H1 (cell line): ENCODE results near the gene SYNDIG1. TPM values are rescaled to one million over a fixed set of nuclear protein-coding genes. Genes with fewer than 3 reads are reported as not detected.

Experiments used
- CTCF ChIA-PET: fragments of 300-600 bp; sonication (Branson Sonifier 250); formaldehyde crosslinking; loops from one replicate; lab custom pipeline; 2021; ENCODE audit not compliant: partially characterized antibody; lab: Charles Lee
- POLR2A ChIA-PET: fragments of 300-600 bp; sonication (Branson Sonifier 250); formaldehyde crosslinking; loops from one replicate; lab custom pipeline; 2021; ENCODE audit warnings: inconsistent platforms; ENCODE audit not compliant: partially characterized antibody; lab: Charles Lee
- DNase-seq, 2 experiments: peaks; one replicate each; pipeline versions ENCODE4 v3.0.0 to v3.0.0-alpha.2; 2010 to 2022; ENCODE audit warnings: low spot score in 2 of 2, low read depth in 1 of 2, mixed read lengths in 1 of 2
- FAIRE-seq: peaks from 2 replicates; lab custom pipeline; 2011; peaks lifted over from hg19 to GRCh38; lab: Jason Lieb, UNC
- H2AFZ ChIP-seq: 2 replicates; pipeline ENCODE4 v1.8.1; 2012; ENCODE audit warnings: low read length, inconsistent platforms
- H2AK5ac ChIP-seq: 2 replicates; pipeline ENCODE4 v1.6.1; 2013; ENCODE audit warnings: low read depth, low read length
- H2BK120ac ChIP-seq: replicated peaks from 2 replicates; pipeline ENCODE3; 2013; ENCODE audit warnings: low read depth, low read length, inconsistent platforms
- H2BK12ac ChIP-seq: 2 replicates; pipeline ENCODE4 v1.6.1; 2013; ENCODE audit warnings: low read depth, low read length
- H2BK15ac ChIP-seq: 2 replicates; pipeline ENCODE4 v1.6.1; 2013; ENCODE audit warnings: low read length
- H2BK20ac ChIP-seq: 2 replicates; pipeline ENCODE4 v1.6.1; 2013; ENCODE audit warnings: low read length
- H2BK5ac ChIP-seq: 2 replicates; pipeline ENCODE4 v1.6.1; 2013; ENCODE audit warnings: low read depth, low read length
- H3K14ac ChIP-seq: 2 replicates; pipeline ENCODE4 v1.6.1; 2013; ENCODE audit warnings: inconsistent platforms; ENCODE audit not compliant: insufficient read length
- H3K18ac ChIP-seq: 2 replicates; pipeline ENCODE4 v1.6.1; 2013; ENCODE audit warnings: low read length; ENCODE audit errors: extremely low read depth
- H3K23ac ChIP-seq: 2 replicates; pipeline ENCODE4 v1.6.1; 2013; ENCODE audit warnings: inconsistent platforms; ENCODE audit not compliant: insufficient read length
- H3K23me2 ChIP-seq: 2 replicates; pipeline ENCODE4 v1.6.1; 2013; ENCODE audit warnings: low read depth, low read length
- H3K27ac ChIP-seq: 2 replicates; pipeline ENCODE4 v1.6.1; 2011; ENCODE audit warnings: low read depth, low read length, inconsistent platforms
- H3K27me3 ChIP-seq, 4 experiments: replicated peaks in 1 of 4; 1 replicate in 1 of 4; 2 replicates in 3 of 4; pipeline versions ENCODE4 v1.6.1 to v1.8.1; 2011 to 2013; ENCODE audit warnings: low read length in 3 of 4, mild to moderate bottlenecking in 3 of 4, inconsistent platforms in 2 of 4, mixed read lengths in 2 of 4, moderate library complexity in 1 of 4; ENCODE audit not compliant: control insufficient read depth in 3 of 4, insufficient read depth in 3 of 4; ENCODE audit errors: extremely low read depth in 1 of 4
- H3K36me3 ChIP-seq, 4 experiments: 2 replicates each; pipeline versions ENCODE4 v1.6.1 to v1.8.1; 2011 to 2013; ENCODE audit warnings: mild to moderate bottlenecking in 4 of 4, low read length in 3 of 4, moderate library complexity in 2 of 4, control low read depth in 1 of 4, inconsistent platforms in 1 of 4; ENCODE audit not compliant: insufficient read depth in 4 of 4, control insufficient read depth in 2 of 4
- H3K4ac ChIP-seq: replicated peaks from 2 replicates; pipeline ENCODE3; 2013; ENCODE audit warnings: low read length, low read depth, mixed read lengths, inconsistent platforms; ENCODE audit not compliant: insufficient read length
- H3K4me1 ChIP-seq, 4 experiments: replicated peaks in 1 of 4; 1 replicate in 1 of 4; 2 replicates in 3 of 4; pipeline versions ENCODE4 v1.6.1 to v1.8.1; 2011 to 2013; ENCODE audit warnings: low read length in 3 of 4, inconsistent platforms in 2 of 4, mixed read lengths in 1 of 4; ENCODE audit not compliant: insufficient read depth in 4 of 4, control insufficient read depth in 3 of 4
- H3K4me2 ChIP-seq, 2 experiments: 2 replicates each; pipeline versions ENCODE4 v1.6.1 to v1.8.1; 2011 to 2013; ENCODE audit warnings: low read depth in 2 of 2, low read length in 2 of 2, control low read depth in 1 of 2, inconsistent platforms in 1 of 2, mild to moderate bottlenecking in 1 of 2; ENCODE audit not compliant: insufficient read depth in 1 of 2
- H3K4me3 ChIP-seq, 4 experiments: fragments of 200-600, 300-600 bp in 1 of 4; sonication (generic), shearing (Covaris generic), sonication (Bioruptor Twin) in 1 of 4; 2 replicates each; pipeline versions ENCODE4 v1.5.1 to v1.8.1; 2011 to 2016; ENCODE audit warnings: low read length in 4 of 4, low read depth in 3 of 4, control low read depth in 2 of 4, inconsistent platforms in 2 of 4, mild to moderate bottlenecking in 2 of 4, mixed read lengths in 1 of 4, moderate library complexity in 1 of 4; ENCODE audit not compliant: insufficient read depth in 2 of 4; ENCODE audit errors: extremely low read depth in 1 of 4
- H3K56ac ChIP-seq: replicated peaks from 2 replicates; pipeline ENCODE3; 2013; ENCODE audit warnings: low read depth, mild to moderate bottlenecking, mixed read lengths, low read length, inconsistent platforms; ENCODE audit not compliant: insufficient read length
- H3K79me1 ChIP-seq: 2 replicates; pipeline ENCODE4 v1.6.1; 2013; ENCODE audit warnings: low read depth, low read length, control low read depth
- H3K79me2 ChIP-seq, 2 experiments: 2 replicates each; pipeline versions ENCODE4 v1.6.1 to v1.8.1; 2012 to 2013; ENCODE audit warnings: low read length in 2 of 2, mild to moderate bottlenecking in 2 of 2, inconsistent platforms in 1 of 2; ENCODE audit not compliant: insufficient read depth in 2 of 2, control insufficient read depth in 1 of 2
- H3K9ac ChIP-seq, 4 experiments: replicated peaks in 1 of 4; 1 replicate in 1 of 4; 2 replicates in 3 of 4; pipeline versions ENCODE4 v1.6.1 to v1.8.1; 2011 to 2013; ENCODE audit warnings: low read depth in 3 of 4, low read length in 3 of 4, control low read depth in 2 of 4, mild to moderate bottlenecking in 2 of 4, moderate library complexity in 2 of 4, inconsistent platforms in 1 of 4; ENCODE audit errors: extremely low read depth in 1 of 4
- H3K9me3 ChIP-seq, 2 experiments: 2 replicates each; pipeline versions ENCODE4 v1.6.1 to v1.8.1; 2012 to 2013; ENCODE audit warnings: mild to moderate bottlenecking in 2 of 2, moderate library complexity in 2 of 2, control low read depth in 1 of 2, inconsistent platforms in 1 of 2, low read depth in 1 of 2, low read length in 1 of 2, mixed read lengths in 1 of 2; ENCODE audit not compliant: insufficient read depth in 2 of 2
- H4K20me1 ChIP-seq, 2 experiments: replicated peaks in 1 of 2; 2 replicates each; pipeline versions ENCODE3 to v1.8.1; 2011 to 2013; ENCODE audit warnings: inconsistent platforms in 2 of 2, low read length in 2 of 2, mild to moderate bottlenecking in 1 of 2; ENCODE audit not compliant: insufficient read depth in 2 of 2, control insufficient read depth in 1 of 2
- H4K5ac ChIP-seq: 2 replicates; pipeline ENCODE4 v1.6.1; 2013; ENCODE audit warnings: low read length, low read depth, mixed read lengths, inconsistent platforms; ENCODE audit not compliant: insufficient read length
- H4K8ac ChIP-seq: 2 replicates; pipeline ENCODE4 v1.8.0; 2013; ENCODE audit warnings: mild to moderate bottlenecking, moderate library complexity, low read length, inconsistent platforms; ENCODE audit not compliant: insufficient read depth; ENCODE audit errors: extremely low read depth
- H4K91ac ChIP-seq: replicated peaks from 2 replicates; pipeline ENCODE3; 2013; ENCODE audit warnings: low read length, mixed read lengths, inconsistent platforms; ENCODE audit not compliant: insufficient read length
- BCL11A ChIP-seq, 2 experiments: IDR thresholded peaks; one replicate each; pipeline ENCODE4 v1.6.1; 2011; ENCODE audit warnings: low read depth in 2 of 2, low read length in 2 of 2, mild to moderate bottlenecking in 2 of 2
- EP300 ChIP-seq, 2 experiments: IDR thresholded peaks; 1 replicate in 1 of 2; 2 replicates in 1 of 2; pipeline ENCODE4 v1.6.1; 2011 to 2012; ENCODE audit warnings: low read depth in 2 of 2, low read length in 2 of 2, mild to moderate bottlenecking in 2 of 2, borderline replicate concordance in 1 of 2, inconsistent platforms in 1 of 2, moderate library complexity in 1 of 2
- EZH2 ChIP-seq: fragments of 200-600 bp; sonication (generic); IDR thresholded peaks from 2 replicates; pipeline ENCODE4 v1.7.1; 2012; ENCODE audit warnings: low read depth, mild to moderate bottlenecking, moderate library complexity, low read length, inconsistent platforms; ENCODE audit not compliant: severe bottlenecking
- HDAC2 ChIP-seq, 2 experiments: fragments of 300-600 bp in 1 of 2; sonication (generic) in 1 of 2; IDR thresholded peaks; 2 replicates each; pipeline ENCODE4 v1.6.1; 2011 to 2012; ENCODE audit warnings: low read depth in 2 of 2, low read length in 2 of 2, mild to moderate bottlenecking in 2 of 2, moderate library complexity in 2 of 2, borderline replicate concordance in 1 of 2, inconsistent platforms in 1 of 2
- HDAC6 ChIP-seq: IDR thresholded peaks from one replicate; pipeline ENCODE4 v1.7.1; 2012; ENCODE audit warnings: low read depth, mild to moderate bottlenecking, inconsistent platforms, low read length, moderate library complexity
- KDM1A ChIP-seq: fragments of 200-600, 300-600 bp; sonication (generic); IDR thresholded peaks from 2 replicates; pipeline ENCODE4 v1.7.1; 2016; ENCODE audit warnings: mild to moderate bottlenecking, low read length, borderline replicate concordance
- MAX ChIP-seq: IDR thresholded peaks from 2 replicates; pipeline ENCODE4 v1.6.1; 2012; ENCODE audit warnings: inconsistent platforms
- POLR2A ChIP-seq, 2 experiments: IDR thresholded peaks; 1 replicate in 1 of 2; 2 replicates in 1 of 2; pipeline ENCODE4 v1.6.1; 2011; ENCODE audit warnings: low read depth in 2 of 2, low read length in 2 of 2, mild to moderate bottlenecking in 2 of 2; ENCODE audit errors: control extremely low read depth in 1 of 2
- POLR2AphosphoS5 ChIP-seq: IDR thresholded peaks from 2 replicates; pipeline ENCODE4 v1.6.1; 2011; ENCODE audit warnings: low read depth, low read length
- RXRA ChIP-seq: IDR thresholded peaks from 2 replicates; pipeline ENCODE4 v1.6.1; 2011; ENCODE audit warnings: low read depth, mild to moderate bottlenecking, low read length, moderate library complexity; ENCODE audit not compliant: insufficient read depth
- SAP30 ChIP-seq: fragments of 300-600 bp; sonication (generic); IDR thresholded peaks from 2 replicates; pipeline ENCODE4 v1.7.1; 2012; ENCODE audit warnings: low read length, moderate library complexity, mild to moderate bottlenecking, inconsistent platforms; ENCODE audit not compliant: insufficient read depth, insufficient replicate concordance
- TAF1 ChIP-seq: IDR thresholded peaks from 2 replicates; pipeline ENCODE4 v1.6.1; 2011; ENCODE audit warnings: mild to moderate bottlenecking, low read depth, low read length
- YY1 ChIP-seq: IDR thresholded peaks from 2 replicates; pipeline ENCODE4 v1.6.1; 2011; ENCODE audit warnings: low read depth, mild to moderate bottlenecking, low read length
- ZNF274 ChIP-seq: IDR thresholded peaks from 2 replicates; pipeline ENCODE4 v1.7.0; 2012; ENCODE audit warnings: low read length, borderline replicate concordance; ENCODE audit errors: extremely low read depth
- WGBS, 2 experiments: shearing (Covaris generic) in 1 of 2; methylation state at CpG; one replicate each; pipeline versions ENCODE4 v1.1.6 to v1.1.7; 2013 to 2015; ENCODE audit warnings: low lambda C conversion rate in 2 of 2, mixed read lengths in 2 of 2, inconsistent platforms in 1 of 2, low coverage in 1 of 2, missing lambda C conversion rate in 1 of 2; ENCODE audit not compliant: insufficient replicate concordance in 2 of 2, insufficient coverage in 1 of 2, insufficient read length in 1 of 2; ENCODE audit errors: extremely low coverage in 1 of 2, missing lambda C conversion rate in 1 of 2; 5-methylcytosine and 5-hydroxymethylcytosine counted together
- polyA plus RNA-seq, 7 experiments: library from polyadenylated mRNA; depleted of rRNA in 3 of 7; stranded (reverse) in 5 of 7; unstranded in 2 of 7; fragments of >200 nt in 5 of 7; fragments of 200-250 nt in 2 of 7; gene quantifications; 1 replicate in 5 of 7; 2 replicates in 1 of 7; 4 replicates in 1 of 7; pipeline versions ENCODE4 v1.2.1 to v1.2.3, GENCODE V29; 2011 to 2013; ENCODE audit warnings: missing spikeins in 2 of 7, mixed read lengths in 2 of 7
- total RNA-seq: library from RNA; stranded (reverse); fragmentation: NEBNext Ultra II Directional; extraction: Animal tissue kit (Norgen Biotek cat#: 25700); gene quantifications from 2 replicates; pipeline ENCODE4 v1.2.1, GENCODE V29; 2021

SYNDIG1 gene
- total and polyA plus RNA-seq, 2 of the 8 experiments (the other 6 are each of a cell fraction or from before 2014, with no cell fraction given): 6.5 to 7.8 TPM

GRCh38 chr20:24438331-24438730 lies 31.1 kb upstream of the SYNDIG1 start:
- 81% methylated on average over 2 of the region's 2 CpGs; no CpG with 5 or more reads in 1 of the 2 experiments for WGBS, 2 experiments
- no peak overlapping the region for H2BK12ac ChIP-seq
- TF ChIP-seq POLR2AphosphoS5 (no peak), HDAC2 (IDR thresholded peaks at IDR 0.05; ENCODE audit: borderline replicate concordance in 1 of 2, low read depth in 2 of 2, low read length in 2 of 2) (no peak), RXRA (no peak), BCL11A (IDR thresholded peaks at IDR 0.05; ENCODE audit: low read depth in 2 of 2, low read length in 2 of 2) (no peak), MAX (no peak), ZNF274 (no peak), POLR2A (IDR thresholded peaks at IDR 0.05; ENCODE audit: control extremely low read depth in 1 of 2, low read depth in 2 of 2, low read length in 2 of 2) (no peak), EP300 (IDR thresholded peaks at IDR 0.05; ENCODE audit: borderline replicate concordance in 1 of 2, low read depth in 2 of 2, low read length in 2 of 2) (no peak), KDM1A (no peak), SAP30 (no peak), YY1 (no peak), EZH2 (no peak), HDAC6 (no peak), TAF1 (no peak)

More at GRCh38 chr20:24438331-24438730, 31.1 kb upstream of the SYNDIG1 start:
- peaks cover 6 to 13% (median 10%) of the 10 kb centered on the region in 4 experiments; a peak in 5 of 7 replicates for H3K4me1 ChIP-seq
- H2BK120ac ChIP-seq: no peak overlapping the region
- no peak overlapping the region for H3K4me3 ChIP-seq
- FAIRE-seq (no peak), DNase-seq (no peak)
- H3K56ac ChIP-seq: no peak overlapping the region
- no peak overlapping the region for H2BK5ac ChIP-seq
- no peak overlapping the region for H3K23ac ChIP-seq
- no peak overlapping the region for H3K27ac ChIP-seq
- H4K5ac ChIP-seq: no peak overlapping the region
- ChIA-PET POLR2A (no interaction called here), CTCF (no interaction called here)
- H4K91ac ChIP-seq: no peak overlapping the region
- H3K9me3 ChIP-seq: no peaks in the 10 kb centered on the region
- no peak overlapping the region for H2AK5ac ChIP-seq
- H2BK15ac ChIP-seq: no peak overlapping the region
- H3K4me2 ChIP-seq: no peak overlapping the region
- no peak overlapping the region for H3K9ac ChIP-seq
- H3K23me2 ChIP-seq: no peaks in the 10 kb centered on the region
- no peaks in the 10 kb centered on the region for H4K20me1 ChIP-seq
- no peak overlapping the region for H4K8ac ChIP-seq
- no peaks in the 10 kb centered on the region for H3K79me1 ChIP-seq
- H2BK20ac ChIP-seq: no peak overlapping the region
- no peaks in the 10 kb centered on the region for H3K79me2 ChIP-seq
- H3K36me3 ChIP-seq: no peaks in the 10 kb centered on the region
- H3K18ac ChIP-seq: no peak overlapping the region
- no peak overlapping the region for H2AFZ ChIP-seq
- H3K14ac ChIP-seq: no peak overlapping the region
- no peak overlapping the region for H3K4ac ChIP-seq
- no peaks in the 10 kb centered on the region for H3K27me3 ChIP-seq
